ENCODE results near the gene SCAMP2. TPM values are rescaled to one million over a fixed set of nuclear protein-coding genes. Genes with fewer than 3 reads are reported as not detected.

SCAMP2 gene
- total and polyA plus RNA-seq, 2 of the 13 experiments (the other 11 are each of a cell fraction or from before 2014, with no cell fraction given) = 34.8 to 121 TPM

GRCh38 chr15:74815121-74815934, 57.8 kb downstream of the SCAMP2 start:
- 34% methylated on average over 9 of the region's 10 CpGs for WGBS (ENCODE audit: low lambda C conversion rate)
- no peak overlapping the region for H3K4me2 ChIP-seq (ENCODE audit: low read depth, low read length)
- no peak overlapping the region for H3K4me3 ChIP-seq (replicated peaks in 1 of 3; ENCODE audit: insufficient read depth in 1 of 3, low read depth in 2 of 3, low read length in 3 of 3)
- peaks cover 40% of the 10 kb centered on the region for H3K4me1 ChIP-seq (ENCODE audit: insufficient read depth, low read length)
- no peak overlapping the region for H3K9ac ChIP-seq (ENCODE audit: insufficient read depth, low read depth, low read length)
- TF ChIP-seq MXD4 (CRISPR knock-in tag; IDR thresholded peaks at IDR 0.05) (no peak), ZNF629 (CRISPR knock-in tag; conservative IDR thresholded peaks at IDR 0.05) (peak; percentile 82)
- ChIA-PET CTCF (ENCODE audit: low intra/inter-chr PET ratio, low total read pairs) (no interaction called here), POLR2A (no interaction called here)
- H3K27me3 ChIP-seq (ENCODE audit: control insufficient read depth in 1 of 2, insufficient read depth in 2 of 2, low read length in 2 of 2) = peaks cover under 1 to 8% of the 10 kb centered on the region in 2 experiments; a peak in 2 of 5 replicates
- no peaks in the 10 kb centered on the region for H3K36me3 ChIP-seq (replicated peaks in 1 of 2; ENCODE audit: control insufficient read depth in 1 of 2, insufficient read depth in 2 of 2, low read length in 2 of 2)
- FAIRE-seq = no peak
- ATAC-seq = no peak
- intact Hi-C loops (cut with micrococcal nuclease; ENCODE audit: unreplicated experiment) (loop anchor here (5.0 kb wide), 1 partner anchor 33 kb away; the partner anchor contains the start of gene CSK), in situ Hi-C loops (cut with HindIII; ENCODE audit: extremely low pct_ligation_motif_present, low pct_unique_long_range_greater_than_20kb) (no loop called here)
- no peaks in the 10 kb centered on the region for H3K9me3 ChIP-seq (ENCODE audit: low read length)
- BruUV-seq (replicated peaks) = no TSS peak
- no peak overlapping the region for H2AFZ ChIP-seq (ENCODE audit: low read length)
- DNase-seq (ENCODE audit: low spot score) = no peak
- H3K27ac ChIP-seq (ENCODE audit: extremely low read length, insufficient read depth, low read length) = no peak overlapping the region
- H4K20me1 ChIP-seq (ENCODE audit: insufficient read depth, low read length) = no peaks in the 10 kb centered on the region
- no peaks in the 10 kb centered on the region for H3K79me2 ChIP-seq (ENCODE audit: insufficient read depth, low read length)

GRCh38 chr15:74812533-74812932, 60.6 kb downstream of the SCAMP2 start, which contains the start of gene LMAN1L:
LMAN1L (plus strand) TSS chr15:74812835; CDS start chr15:74812855, 20 bp downstream.
- ChIA-PET POLR2A (no interaction called here), CTCF (ENCODE audit: low intra/inter-chr PET ratio, low total read pairs) (no interaction called here)
- H3K36me3 ChIP-seq (replicated peaks in 1 of 2; ENCODE audit: control insufficient read depth in 1 of 2, insufficient read depth in 2 of 2, low read length in 2 of 2) = no peaks in the 10 kb centered on the region
- FAIRE-seq (no peak), DNase-seq (ENCODE audit: low spot score) (no peak), ATAC-seq (no peak)
- H2AFZ ChIP-seq (ENCODE audit: low read length) = no peak within 1 kb of the TSS
- no peaks in the 10 kb centered on the region for H3K79me2 ChIP-seq (ENCODE audit: insufficient read depth, low read length)
- TF ChIP-seq FOXC1 (CRISPR knock-in tag; IDR thresholded peaks at IDR 0.05; ENCODE audit: borderline replicate concordance) = no peak
- no peak for TF ChIP-seq ZNF232 (CRISPR knock-in tag; IDR thresholded peaks at IDR 0.05; ENCODE audit: borderline replicate concordance)
- TF ChIP-seq ZNF773 (CRISPR knock-in tag; IDR thresholded peaks at IDR 0.05; ENCODE audit: borderline replicate concordance) = no peak
- H3K4me2 ChIP-seq (ENCODE audit: low read depth, low read length) = no peak within 1 kb of the TSS
- peaks cover 27% of the 10 kb centered on the region for H3K4me1 ChIP-seq (ENCODE audit: insufficient read depth, low read length)
- H3K4me3 ChIP-seq (replicated peaks in 1 of 3; ENCODE audit: insufficient read depth in 1 of 3, low read depth in 2 of 3, low read length in 3 of 3) = no peak within 1 kb of the TSS
- H3K9me3 ChIP-seq (ENCODE audit: low read length) = no peaks in the 10 kb centered on the region
- in situ Hi-C loops (cut with HindIII; ENCODE audit: extremely low pct_ligation_motif_present, low pct_unique_long_range_greater_than_20kb) (no loop called here), intact Hi-C loops (cut with micrococcal nuclease; ENCODE audit: unreplicated experiment) (no loop called here)
- H3K27ac ChIP-seq (ENCODE audit: extremely low read length, insufficient read depth, low read length) = no peak within 1 kb of the TSS
- H4K20me1 ChIP-seq (ENCODE audit: insufficient read depth, low read length) = no peaks in the 10 kb centered on the region
- BruUV-seq (replicated peaks) = no TSS peak
- H3K9ac ChIP-seq (ENCODE audit: insufficient read depth, low read depth, low read length) = no peak within 1 kb of the TSS
- WGBS (ENCODE audit: low lambda C conversion rate) = 34% methylated on average over 8 of the region's 12 CpGs
- H3K27me3 ChIP-seq (ENCODE audit: control insufficient read depth in 1 of 2, insufficient read depth in 2 of 2, low read length in 2 of 2) = peaks cover 0 to 8% of the 10 kb centered on the region in 2 experiments; a peak in 2 of 5 replicates

Data from HepG2 (cell line).